Choroid plexus epithelial cell (primary cell): Measurements from ENCODE around the gene SUSD4.

Experiments
- DNase-seq: peaks from one replicate; pipeline ENCODE4 v3.0.0-alpha.2; 2010; ENCODE audit warnings: low read depth
- H3K4me3 ChIP-seq: 2 replicates; pipeline ENCODE4 v1.5.1; 2011; ENCODE audit warnings: low read depth, mild to moderate bottlenecking, control low read depth, low read length, moderate library complexity
- CTCF ChIP-seq: conservative IDR thresholded peaks from 2 replicates; pipeline ENCODE4 v1.5.1; 2011; ENCODE audit warnings: low read depth, mild to moderate bottlenecking, control low read depth, inconsistent platforms, low read length, moderate library complexity

SUSD4 gene

GRCh38 chr1:223363856-223364684, at the start of gene SUSD4:
Gene SUSD4 (minus strand): TSS chr1:223364176. CDS start chr1:223363425, 751 bp downstream.
- TF ChIP-seq CTCF, result no peak
- H3K4me3 ChIP-seq, result no peak within 1 kb of the TSS
- DNase-seq, result no peak

GRCh38 chr1:223413216-223413615, 49.2 kb upstream of the SUSD4 start:
- TF ChIP-seq CTCF, result no peak
- no peak for DNase-seq
- H3K4me3 ChIP-seq, result no peak overlapping the region

GRCh38 chr1:223411710-223412109, 47.7 kb upstream of the SUSD4 start:
- DNase-seq, result no peak
- H3K4me3 ChIP-seq, result no peak overlapping the region
- TF ChIP-seq CTCF, result no peak

GRCh38 chr1:223411309-223411708, 47.3 kb upstream of the SUSD4 start:
- H3K4me3 ChIP-seq, result no peak overlapping the region
- TF ChIP-seq CTCF, result no peak
- DNase-seq, result peak; percentile 11

GRCh38 chr1:223410036-223410435, 46.1 kb upstream of the SUSD4 start:
- TF ChIP-seq CTCF, result no peak
- DNase-seq, result no peak
- no peak overlapping the region for H3K4me3 ChIP-seq

- no peak overlapping the region for H3K4me3 ChIP-seq
- TF ChIP-seq CTCF, result no peak
- DNase-seq, result no peak
Observed at GRCh38 chr1:223405507-223405906, 41.5 kb upstream of the SUSD4 start.
